Retinal pigment epithelial cell (primary cell): Measurements from ENCODE around the gene UBL4A.

Experiments
- DNase-seq: peaks from one replicate; pipeline ENCODE4 v3.0.0-alpha.2; 2010; ENCODE audit warnings: low read depth
- H3K4me3 ChIP-seq: 2 replicates; pipeline ENCODE4 v1.5.1; 2011; ENCODE audit warnings: mild to moderate bottlenecking, low read length, control low read depth, moderate library complexity
- TF ChIP-seq, protein P1 (sequence below): conservative IDR thresholded peaks from 2 replicates; pipeline ENCODE4 v1.5.1; 2011; ENCODE audit warnings: low read depth, low read length, control low read depth, inconsistent platforms

The UBL4A gene

DNA sequence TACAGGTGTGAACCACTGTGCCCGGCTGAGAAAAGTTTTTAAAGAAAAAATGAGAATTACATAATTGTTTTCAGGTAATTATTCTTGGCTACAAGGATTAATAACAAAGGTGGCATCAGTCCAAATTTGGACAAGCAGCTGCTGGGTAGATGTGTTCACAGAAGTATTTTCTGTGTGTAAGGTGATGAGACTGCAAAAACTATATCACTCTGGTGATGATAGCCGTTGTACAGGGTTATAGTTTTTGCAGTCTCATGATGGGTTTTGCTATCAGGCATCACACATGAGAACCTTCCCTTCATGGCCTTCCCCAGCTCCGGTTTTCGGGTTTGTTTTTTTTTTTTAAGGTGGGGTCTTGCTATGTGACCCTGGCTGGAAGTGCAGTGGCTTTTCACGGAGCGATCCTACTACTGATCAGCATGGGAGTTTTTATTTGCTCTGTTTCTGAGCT lies 9.1 kb upstream of the UBL4A start:
- H3K4me3 ChIP-seq = no peak overlapping the region
- no peak for DNase-seq
- TF ChIP-seq, protein P1, sequence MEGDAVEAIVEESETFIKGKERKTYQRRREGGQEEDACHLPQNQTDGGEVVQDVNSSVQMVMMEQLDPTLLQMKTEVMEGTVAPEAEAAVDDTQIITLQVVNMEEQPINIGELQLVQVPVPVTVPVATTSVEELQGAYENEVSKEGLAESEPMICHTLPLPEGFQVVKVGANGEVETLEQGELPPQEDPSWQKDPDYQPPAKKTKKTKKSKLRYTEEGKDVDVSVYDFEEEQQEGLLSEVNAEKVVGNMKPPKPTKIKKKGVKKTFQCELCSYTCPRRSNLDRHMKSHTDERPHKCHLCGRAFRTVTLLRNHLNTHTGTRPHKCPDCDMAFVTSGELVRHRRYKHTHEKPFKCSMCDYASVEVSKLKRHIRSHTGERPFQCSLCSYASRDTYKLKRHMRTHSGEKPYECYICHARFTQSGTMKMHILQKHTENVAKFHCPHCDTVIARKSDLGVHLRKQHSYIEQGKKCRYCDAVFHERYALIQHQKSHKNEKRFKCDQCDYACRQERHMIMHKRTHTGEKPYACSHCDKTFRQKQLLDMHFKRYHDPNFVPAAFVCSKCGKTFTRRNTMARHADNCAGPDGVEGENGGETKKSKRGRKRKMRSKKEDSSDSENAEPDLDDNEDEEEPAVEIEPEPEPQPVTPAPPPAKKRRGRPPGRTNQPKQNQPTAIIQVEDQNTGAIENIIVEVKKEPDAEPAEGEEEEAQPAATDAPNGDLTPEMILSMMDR = no peak

- H3K4me3 ChIP-seq = no peak overlapping the region
- TF ChIP-seq, protein P1 = no peak
- no peak for DNase-seq
Observed at GRCh38 chrX:154494715-154495114, 8.3 kb upstream of the UBL4A start.

DNA sequence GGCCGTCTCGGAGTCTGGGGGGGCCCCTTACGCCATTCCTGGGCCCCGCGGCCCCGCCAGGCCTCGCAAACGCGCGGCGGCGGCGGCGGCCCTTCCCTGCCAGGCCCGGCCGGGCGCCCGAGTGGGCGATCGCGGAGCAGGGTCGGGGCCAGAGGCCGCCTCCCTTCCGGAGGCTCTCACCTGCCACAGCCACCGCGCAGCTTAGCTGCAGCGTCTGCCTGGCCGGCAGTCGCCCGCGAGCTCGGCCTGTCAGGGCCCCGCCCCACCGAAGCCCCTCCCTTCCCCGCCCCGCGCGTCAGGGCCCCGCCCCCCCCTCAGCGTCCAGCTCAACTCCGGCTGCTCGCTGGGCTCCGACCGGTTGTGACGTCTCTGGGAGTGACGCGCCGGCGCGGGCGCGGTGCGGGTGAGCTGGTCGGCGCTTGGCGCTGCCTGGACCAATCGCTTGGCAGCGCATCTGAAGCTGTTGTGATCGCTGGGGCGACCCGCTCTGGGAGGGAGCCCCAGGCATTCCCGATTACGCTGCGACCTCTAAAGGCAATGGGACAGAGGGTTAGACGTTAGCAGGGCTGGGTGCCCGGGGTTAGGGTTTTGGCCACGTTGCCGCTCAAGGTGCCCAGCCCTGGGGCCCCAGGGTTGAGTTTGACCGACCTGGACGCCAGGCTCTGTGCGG lies 4.1 kb upstream of the UBL4A start, which contains the start of gene SLC10A3:
Gene SLC10A3, minus strand, starts transcription at position 216 of the 670 bp plus-strand sequence. CDS start 1,689 bp downstream, outside the sequence.
- peak within 1 kb of the TSS; percentile 61 for H3K4me3 ChIP-seq
- DNase-seq = peak; percentile 84
- TF ChIP-seq, protein P1 = peak; percentile 1

- TF ChIP-seq, protein P1 = no peak
- DNase-seq = no peak
- H3K4me3 ChIP-seq = peak overlapping the region; percentile 57
Observed at GRCh38 chrX:154490021-154490413, 3.6 kb upstream of the UBL4A start.

DNA sequence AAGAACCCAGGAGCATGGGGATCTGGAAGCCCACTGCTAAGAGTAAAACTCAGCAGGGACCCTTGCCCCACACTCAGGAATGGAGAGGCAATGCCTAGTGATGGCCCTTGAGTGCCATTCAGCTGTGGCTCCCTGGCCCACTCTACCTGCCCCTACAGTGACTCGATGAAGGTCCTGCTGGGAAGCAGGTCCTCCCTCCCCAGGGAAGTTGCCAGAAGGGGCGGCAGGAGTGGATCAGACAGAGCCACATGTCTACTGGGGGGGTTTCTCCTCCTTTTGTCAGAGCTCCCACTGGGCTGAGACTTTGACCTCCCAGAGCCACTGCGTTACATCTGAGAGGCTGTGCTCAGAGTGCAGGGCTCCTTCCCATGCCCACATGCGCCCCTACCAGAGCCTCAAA lies 2.8 kb upstream of the UBL4A start:
- no peak overlapping the region for H3K4me3 ChIP-seq
- DNase-seq = no peak
- TF ChIP-seq, protein P1 = no peak

- TF ChIP-seq, protein P1 = no peak
- H3K4me3 ChIP-seq = no peak overlapping the region
- no peak for DNase-seq
Observed at GRCh38 chrX:154488336-154489075, 2.1 kb upstream of the UBL4A start.
